Tibial artery (tissue), 4 donors: ENCODE data around the gene MIR17HG.
"Not testable (repeated sequence)": the region's sequence is repeated elsewhere in the genome, so short reads cannot be mapped to it uniquely, and the experiment has no call there.

Experiments used
- DNase-seq, 2 donors: peaks; one replicate each; pipeline ENCODE4 v3.0.0-alpha.2; 2019
- H3K27ac ChIP-seq, 2 donors: fragments of 200-600 bp; sonication (generic) in 1 of 2; 1 replicate in 1 of 2; 2 replicates in 1 of 2; pipeline ENCODE4 v1.5.1; 2018 to 2019; ENCODE audit warnings: mild to moderate bottlenecking in 1 of 2
- H3K27me3 ChIP-seq, 2 donors: fragments of 200-600 bp; sonication (generic) in 1 of 2; one replicate each; pipeline versions ENCODE4 v1.5.1 to v1.6.0; 2016 to 2019
- H3K36me3 ChIP-seq, 3 donors: fragments of 200-600 bp; sonication (generic) in 2 of 3; one replicate each; pipeline ENCODE4 v1.5.1; 2016 to 2019; ENCODE audit warnings: mild to moderate bottlenecking in 2 of 3
- H3K4me1 ChIP-seq, 4 donors: fragments of 200-600 bp; sonication (generic) in 2 of 4; 1 replicate in 3 of 4; 2 replicates in 1 of 4; pipeline ENCODE4 v1.5.1; 2016 to 2019
- H3K4me3 ChIP-seq, 2 donors: fragments of 200-600 bp; sonication (generic) in 1 of 2; 1 replicate in 1 of 2; 2 replicates in 1 of 2; pipeline ENCODE4 v1.5.1; 2018 to 2019; ENCODE audit warnings: mild to moderate bottlenecking in 2 of 2
- H3K9me3 ChIP-seq, 3 donors: fragments of 200-600 bp; sonication (generic) in 1 of 3; one replicate each; pipeline ENCODE4 v1.5.1; 2016 to 2019
- intact Hi-C: fragments of 100-400 bp; cut with DNase I; formaldehyde crosslinking; loops from one replicate; pipeline ENCODE4 v1.15.0; 2023; ENCODE audit warnings: low total_unique reads
- TF ChIP-seq, protein P1 (sequence below), 2 experiments: fragments of 200-600 bp in 1 of 2; fragments of 450-650 bp in 1 of 2; IDR thresholded peaks; one replicate each; pipeline ENCODE4 v1.5.1; 2017 to 2019; ENCODE audit warnings: antibody characterized with exemption in 2 of 2, mild to moderate bottlenecking in 1 of 2, moderate library complexity in 1 of 2

Gene MIR17HG

GRCh38 chr13:91313581-91313980 is 33.9 kb upstream of the MIR17HG start:
- intact Hi-C loops, result no loop called here
- H3K9me3 ChIP-seq, result no peaks in the 10 kb centered on the region
- no peaks in the 10 kb centered on the region for H3K4me1 ChIP-seq
- no peaks in the 10 kb centered on the region for H3K36me3 ChIP-seq
- no peak overlapping the region for H3K27ac ChIP-seq
- TF ChIP-seq, protein P1, sequence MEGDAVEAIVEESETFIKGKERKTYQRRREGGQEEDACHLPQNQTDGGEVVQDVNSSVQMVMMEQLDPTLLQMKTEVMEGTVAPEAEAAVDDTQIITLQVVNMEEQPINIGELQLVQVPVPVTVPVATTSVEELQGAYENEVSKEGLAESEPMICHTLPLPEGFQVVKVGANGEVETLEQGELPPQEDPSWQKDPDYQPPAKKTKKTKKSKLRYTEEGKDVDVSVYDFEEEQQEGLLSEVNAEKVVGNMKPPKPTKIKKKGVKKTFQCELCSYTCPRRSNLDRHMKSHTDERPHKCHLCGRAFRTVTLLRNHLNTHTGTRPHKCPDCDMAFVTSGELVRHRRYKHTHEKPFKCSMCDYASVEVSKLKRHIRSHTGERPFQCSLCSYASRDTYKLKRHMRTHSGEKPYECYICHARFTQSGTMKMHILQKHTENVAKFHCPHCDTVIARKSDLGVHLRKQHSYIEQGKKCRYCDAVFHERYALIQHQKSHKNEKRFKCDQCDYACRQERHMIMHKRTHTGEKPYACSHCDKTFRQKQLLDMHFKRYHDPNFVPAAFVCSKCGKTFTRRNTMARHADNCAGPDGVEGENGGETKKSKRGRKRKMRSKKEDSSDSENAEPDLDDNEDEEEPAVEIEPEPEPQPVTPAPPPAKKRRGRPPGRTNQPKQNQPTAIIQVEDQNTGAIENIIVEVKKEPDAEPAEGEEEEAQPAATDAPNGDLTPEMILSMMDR (IDR thresholded peaks at IDR 0.05), result no peak
- no peak overlapping the region for H3K4me3 ChIP-seq
- H3K27me3 ChIP-seq, result peaks cover 0 to 17% of the 10 kb centered on the region in 2 donors
- DNase-seq, result no peak

GRCh38 chr13:91314888-91315287 is 32.6 kb upstream of the MIR17HG start:
- Histone ChIP-seq H3K27me3 (peaks cover 0 to 21% of the 10 kb centered on the region in 2 donors), H3K36me3 (no peaks in the 10 kb centered on the region), H3K9me3 (no peaks in the 10 kb centered on the region), H3K27ac (no peak overlapping the region), H3K4me1 (no peaks in the 10 kb centered on the region), H3K4me3 (no peak overlapping the region)
- no peak for DNase-seq
- intact Hi-C loops, result no loop called here
- TF ChIP-seq, protein P1 (IDR thresholded peaks at IDR 0.05), result no peak

DNA sequence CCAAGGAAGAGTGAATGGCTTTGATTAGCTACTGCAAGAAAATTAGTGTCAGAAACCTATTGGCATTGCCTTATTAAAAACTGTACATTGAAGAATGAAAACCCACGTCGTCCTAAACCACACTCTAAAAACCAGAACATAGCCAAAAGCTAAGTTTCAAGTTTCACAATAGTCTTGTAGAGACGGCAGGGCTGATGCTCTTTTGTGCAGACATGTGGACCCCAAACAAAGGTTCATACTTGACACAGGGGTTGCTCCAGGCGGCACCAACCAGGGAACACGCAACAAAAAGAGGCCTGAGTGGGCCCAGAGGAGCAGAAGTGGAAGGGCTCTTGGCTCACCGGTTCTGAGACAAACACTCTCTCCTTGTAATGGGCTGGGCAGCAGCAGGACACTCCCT is 28.6 kb upstream of the MIR17HG start:
- no peak overlapping the region for H3K27ac ChIP-seq
- intact Hi-C loops, result no loop called here
- H3K4me3 ChIP-seq, result no peak overlapping the region
- H3K36me3 ChIP-seq, result no peaks in the 10 kb centered on the region
- H3K4me1 ChIP-seq, result no peaks in the 10 kb centered on the region
- H3K9me3 ChIP-seq, result no peaks in the 10 kb centered on the region
- no peak for DNase-seq
- TF ChIP-seq, protein P1 (IDR thresholded peaks at IDR 0.05), result no peak
- H3K27me3 ChIP-seq, result peaks cover 0 to 25% of the 10 kb centered on the region in 2 donors

GRCh38 chr13:91319996-91320395 is 27.5 kb upstream of the MIR17HG start:
- Histone ChIP-seq H3K27me3 (peaks cover 0 to 22% of the 10 kb centered on the region in 2 donors), H3K9me3 (no peaks in the 10 kb centered on the region), H3K4me3 (no peak overlapping the region), H3K36me3 (no peaks in the 10 kb centered on the region), H3K27ac (no peak overlapping the region), H3K4me1 (no peaks in the 10 kb centered on the region)
- DNase-seq, result no peak
- TF ChIP-seq, protein P1 (IDR thresholded peaks at IDR 0.05), result no peak
- intact Hi-C loops, result no loop called here

DNA sequence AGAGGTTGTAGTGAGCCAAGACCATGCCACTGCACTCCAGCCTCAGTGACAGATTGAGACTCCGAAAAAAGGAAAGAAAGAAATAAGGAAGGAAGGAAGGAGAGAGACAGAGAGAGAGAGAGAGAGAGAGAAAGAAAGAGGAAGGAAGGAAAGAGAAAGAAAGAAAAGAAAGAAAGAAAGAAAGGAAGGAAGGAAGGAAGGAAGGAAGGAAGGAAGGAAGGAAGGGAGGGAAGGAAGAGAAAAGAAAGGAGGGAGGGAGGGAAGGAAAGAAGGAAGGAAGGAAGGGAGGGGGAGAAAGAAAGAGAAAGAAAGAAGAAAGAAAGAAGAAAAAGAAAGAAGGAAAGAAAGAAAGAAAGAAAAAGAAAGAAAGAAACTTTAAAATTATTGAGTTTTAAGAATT is 26.5 kb upstream of the MIR17HG start:
- DNase-seq, intact Hi-C loops, H3K27ac ChIP-seq, H3K9me3 ChIP-seq, H3K36me3 ChIP-seq, H3K4me3 ChIP-seq, H3K4me1 ChIP-seq: not testable (repeated sequence)
- H3K27me3 ChIP-seq, result peaks cover 0 to 17% of the 10 kb centered on the region in 2 donors

DNA sequence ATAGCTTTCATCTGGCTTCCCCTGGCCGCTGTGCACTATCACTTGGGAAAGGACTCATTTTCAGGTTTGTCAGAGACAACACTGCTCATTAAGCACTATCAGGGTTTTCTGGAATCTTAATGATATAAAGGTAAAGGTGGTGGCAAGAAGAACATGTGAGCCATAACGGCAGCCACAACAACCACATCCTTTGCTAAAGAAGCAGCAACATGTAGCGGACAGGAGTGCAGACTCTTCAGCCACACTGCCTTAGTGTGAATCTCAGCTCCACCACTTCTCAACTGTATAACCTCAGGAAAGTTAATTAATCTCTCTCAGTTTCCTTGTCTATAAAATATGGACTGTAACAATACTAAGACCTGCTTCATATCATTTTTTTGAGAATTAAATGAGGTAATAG is 24.1 kb upstream of the MIR17HG start:
- no peak overlapping the region for H3K27ac ChIP-seq
- DNase-seq, result no peak
- intact Hi-C loops, result no loop called here
- H3K4me1 ChIP-seq, result no peaks in the 10 kb centered on the region
- peaks cover 0 to 11% of the 10 kb centered on the region in 2 donors for H3K27me3 ChIP-seq
- H3K4me3 ChIP-seq, result no peak overlapping the region
- H3K9me3 ChIP-seq, result no peaks in the 10 kb centered on the region
- no peaks in the 10 kb centered on the region for H3K36me3 ChIP-seq
- TF ChIP-seq, protein P1 (IDR thresholded peaks at IDR 0.05), result no peak
